Suprapubic skin (tissue), 4 donors: ENCODE measurements around the gene VANGL2.

Experiments used
- EP300 ChIP-seq: sonication (generic); formaldehyde crosslinking; IDR thresholded peaks from one replicate; pipeline ENCODE4 v1.6.1; 2017; ENCODE audit warnings: antibody characterized with exemption
- POLR2A ChIP-seq, 2 donors: fragments of 450-650 bp; IDR thresholded peaks; one replicate each; pipeline ENCODE4 v1.6.1; 2017; ENCODE audit warnings: antibody characterized with exemption in 2 of 2, mild to moderate bottlenecking in 2 of 2, moderate library complexity in 2 of 2
- POLR2AphosphoS5 ChIP-seq, 3 donors: sonication (generic); formaldehyde crosslinking; IDR thresholded peaks; one replicate each; pipeline ENCODE4 v1.6.1; 2017; ENCODE audit warnings: antibody characterized with exemption in 3 of 3
- TF ChIP-seq, protein P1 (sequence below), 2 donors: fragments of 200-600 bp in 1 of 2; fragments of 450-650 bp in 1 of 2; sonication (generic) in 1 of 2; IDR thresholded peaks; one replicate each; pipeline ENCODE4 v1.5.1; 2016 to 2019; ENCODE audit warnings: antibody characterized with exemption in 2 of 2, mild to moderate bottlenecking in 1 of 2, moderate library complexity in 1 of 2

DNA sequence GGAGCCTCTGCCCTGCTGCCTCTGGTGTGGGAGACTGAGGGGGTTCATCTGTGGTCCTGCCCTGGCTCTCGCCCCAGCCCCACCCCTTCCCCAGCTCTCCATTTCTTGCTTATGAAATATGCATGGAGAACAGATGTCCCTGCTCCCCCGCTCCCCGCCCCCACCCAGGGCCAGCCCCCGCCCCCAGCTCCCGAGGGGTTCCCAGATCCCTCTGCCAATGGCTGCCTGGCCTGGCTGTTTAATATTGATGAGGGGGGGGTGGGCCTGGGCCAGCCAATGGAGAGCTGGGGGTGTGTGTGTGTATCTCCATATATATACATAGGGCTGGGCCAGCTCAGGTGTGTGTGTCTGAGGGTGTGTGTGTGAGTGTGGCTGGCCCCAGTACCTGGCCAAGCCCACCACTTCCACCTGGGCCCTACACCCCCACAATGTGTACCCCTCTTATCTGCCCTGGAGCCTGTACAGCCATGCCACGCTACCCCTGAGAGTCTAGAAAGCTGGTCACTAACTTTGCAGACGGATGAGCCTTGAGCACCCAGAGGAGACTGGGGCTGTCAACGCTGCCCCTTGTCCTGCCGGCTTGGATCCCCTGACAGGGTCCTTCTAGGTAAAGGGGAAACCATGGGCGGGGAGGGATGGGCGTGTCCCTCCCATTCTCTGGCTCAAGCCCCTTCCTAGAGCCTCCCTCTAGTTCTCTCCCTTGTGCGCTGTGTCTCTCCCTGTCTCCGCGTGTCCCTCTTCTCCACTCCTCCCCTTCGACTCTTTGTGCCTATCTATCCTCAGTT lies 33.4 kb upstream of the VANGL2 start, which contains the start of gene NHLH1:
- TF ChIP-seq, protein P1, sequence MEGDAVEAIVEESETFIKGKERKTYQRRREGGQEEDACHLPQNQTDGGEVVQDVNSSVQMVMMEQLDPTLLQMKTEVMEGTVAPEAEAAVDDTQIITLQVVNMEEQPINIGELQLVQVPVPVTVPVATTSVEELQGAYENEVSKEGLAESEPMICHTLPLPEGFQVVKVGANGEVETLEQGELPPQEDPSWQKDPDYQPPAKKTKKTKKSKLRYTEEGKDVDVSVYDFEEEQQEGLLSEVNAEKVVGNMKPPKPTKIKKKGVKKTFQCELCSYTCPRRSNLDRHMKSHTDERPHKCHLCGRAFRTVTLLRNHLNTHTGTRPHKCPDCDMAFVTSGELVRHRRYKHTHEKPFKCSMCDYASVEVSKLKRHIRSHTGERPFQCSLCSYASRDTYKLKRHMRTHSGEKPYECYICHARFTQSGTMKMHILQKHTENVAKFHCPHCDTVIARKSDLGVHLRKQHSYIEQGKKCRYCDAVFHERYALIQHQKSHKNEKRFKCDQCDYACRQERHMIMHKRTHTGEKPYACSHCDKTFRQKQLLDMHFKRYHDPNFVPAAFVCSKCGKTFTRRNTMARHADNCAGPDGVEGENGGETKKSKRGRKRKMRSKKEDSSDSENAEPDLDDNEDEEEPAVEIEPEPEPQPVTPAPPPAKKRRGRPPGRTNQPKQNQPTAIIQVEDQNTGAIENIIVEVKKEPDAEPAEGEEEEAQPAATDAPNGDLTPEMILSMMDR (IDR thresholded peaks at IDR 0.05) = no peak
- TF ChIP-seq EP300 (no peak), POLR2A (IDR thresholded peaks at IDR 0.05) (no peak), POLR2AphosphoS5 (IDR thresholded peaks at IDR 0.05) (no peak)
